Measurements from ENCODE around the gene TXNL1.

DNA sequence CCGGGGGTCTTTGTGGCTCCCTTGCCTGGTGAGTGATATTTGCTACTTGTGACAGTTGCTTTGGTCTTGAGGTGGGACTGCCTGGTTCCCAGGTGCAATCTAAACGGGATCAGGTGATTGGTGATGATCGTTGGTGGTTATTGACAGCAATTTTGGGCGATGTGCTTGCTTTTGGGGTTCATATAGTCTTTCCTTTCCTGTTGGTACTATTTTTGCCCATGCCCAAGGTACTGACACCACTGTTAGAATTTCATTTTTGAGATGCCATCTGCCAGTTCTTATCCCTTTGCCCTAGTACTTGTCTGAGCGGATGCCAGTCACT, 13.3 kb upstream of the TXNL1 start:
- TF ChIP-seq, protein P1, sequence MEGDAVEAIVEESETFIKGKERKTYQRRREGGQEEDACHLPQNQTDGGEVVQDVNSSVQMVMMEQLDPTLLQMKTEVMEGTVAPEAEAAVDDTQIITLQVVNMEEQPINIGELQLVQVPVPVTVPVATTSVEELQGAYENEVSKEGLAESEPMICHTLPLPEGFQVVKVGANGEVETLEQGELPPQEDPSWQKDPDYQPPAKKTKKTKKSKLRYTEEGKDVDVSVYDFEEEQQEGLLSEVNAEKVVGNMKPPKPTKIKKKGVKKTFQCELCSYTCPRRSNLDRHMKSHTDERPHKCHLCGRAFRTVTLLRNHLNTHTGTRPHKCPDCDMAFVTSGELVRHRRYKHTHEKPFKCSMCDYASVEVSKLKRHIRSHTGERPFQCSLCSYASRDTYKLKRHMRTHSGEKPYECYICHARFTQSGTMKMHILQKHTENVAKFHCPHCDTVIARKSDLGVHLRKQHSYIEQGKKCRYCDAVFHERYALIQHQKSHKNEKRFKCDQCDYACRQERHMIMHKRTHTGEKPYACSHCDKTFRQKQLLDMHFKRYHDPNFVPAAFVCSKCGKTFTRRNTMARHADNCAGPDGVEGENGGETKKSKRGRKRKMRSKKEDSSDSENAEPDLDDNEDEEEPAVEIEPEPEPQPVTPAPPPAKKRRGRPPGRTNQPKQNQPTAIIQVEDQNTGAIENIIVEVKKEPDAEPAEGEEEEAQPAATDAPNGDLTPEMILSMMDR (IDR thresholded peaks at IDR 0.05) = no peak
- TF ChIP-seq EP300 (IDR thresholded peaks at IDR 0.05; ENCODE audit: borderline replicate concordance in 1 of 2, low read depth in 1 of 2, low read length in 1 of 2) = no peak
- no peak for TF ChIP-seq SIN3A (IDR thresholded peaks at IDR 0.05; ENCODE audit: borderline replicate concordance, low read depth, low read length)

Measured in SK-N-SH (cell line).